NCI-H526 (cell line): ENCODE results near the gene PEDS1.
A peak's percentile ranks its signal among the peaks of the same experiment; 100 is the strongest.
"Not testable (repeated sequence)": the region's sequence is repeated elsewhere in the genome, so short reads cannot be mapped to it uniquely, and the experiment has no call there.

ENCODE experiments used
- DNase-seq, 2 experiments: peaks; one replicate each; lab custom pipeline; 2025; lab: John Stamatoyannopoulos, UW

PEDS1 gene

DNA sequence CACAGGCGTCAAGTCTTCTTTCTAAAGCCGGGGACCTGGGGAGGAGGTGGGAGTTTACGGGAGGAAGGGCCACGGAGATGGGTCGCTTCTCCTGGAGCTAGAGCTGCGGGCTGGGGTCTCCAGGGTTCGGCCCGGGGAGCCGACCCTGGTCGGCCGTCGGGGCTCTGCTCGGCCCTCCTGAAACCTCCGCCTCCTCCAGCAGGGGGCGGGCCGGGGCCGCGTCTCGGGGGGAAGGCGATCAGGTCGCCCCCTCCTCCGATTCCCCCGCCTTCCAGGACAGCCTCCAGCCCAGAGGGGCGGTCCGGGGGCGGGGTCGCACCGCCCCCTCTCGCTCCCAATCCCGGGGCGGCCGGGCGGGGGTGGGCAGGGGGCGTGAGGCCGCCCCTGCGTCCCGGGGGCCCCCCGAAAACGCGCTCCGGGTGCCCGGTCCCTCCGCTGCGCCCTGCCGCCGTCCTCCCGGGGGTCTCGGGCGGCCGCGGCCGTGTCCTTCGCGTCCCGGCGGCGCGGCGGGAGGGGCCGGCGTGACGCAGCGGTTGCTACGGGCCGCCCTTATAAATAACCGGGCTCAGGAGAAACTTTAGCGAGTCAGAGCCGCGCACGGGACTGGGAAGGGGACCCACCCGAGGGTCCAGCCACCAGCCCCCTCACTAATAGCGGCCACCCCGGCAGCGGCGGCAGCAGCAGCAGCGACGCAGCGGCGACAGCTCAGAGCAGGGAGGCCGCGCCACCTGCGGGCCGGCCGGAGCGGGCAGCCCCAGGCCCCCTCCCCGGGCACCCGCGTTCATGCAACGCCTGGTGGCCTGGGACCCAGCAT is 36.9 kb upstream of the PEDS1 start, which contains the start of gene CEBPB:
TSS of gene CEBPB (plus strand) at position 580 of the 814 bp plus-strand sequence. CDS start at position 784, 204 bp downstream.
- peak; percentile 45 to 92 for DNase-seq

GRCh38 chr20:50189681-50190250 is 36.2 kb upstream of the PEDS1 start:
- peak in 1 of 2 experiments; percentile 79 for DNase-seq

DNA sequence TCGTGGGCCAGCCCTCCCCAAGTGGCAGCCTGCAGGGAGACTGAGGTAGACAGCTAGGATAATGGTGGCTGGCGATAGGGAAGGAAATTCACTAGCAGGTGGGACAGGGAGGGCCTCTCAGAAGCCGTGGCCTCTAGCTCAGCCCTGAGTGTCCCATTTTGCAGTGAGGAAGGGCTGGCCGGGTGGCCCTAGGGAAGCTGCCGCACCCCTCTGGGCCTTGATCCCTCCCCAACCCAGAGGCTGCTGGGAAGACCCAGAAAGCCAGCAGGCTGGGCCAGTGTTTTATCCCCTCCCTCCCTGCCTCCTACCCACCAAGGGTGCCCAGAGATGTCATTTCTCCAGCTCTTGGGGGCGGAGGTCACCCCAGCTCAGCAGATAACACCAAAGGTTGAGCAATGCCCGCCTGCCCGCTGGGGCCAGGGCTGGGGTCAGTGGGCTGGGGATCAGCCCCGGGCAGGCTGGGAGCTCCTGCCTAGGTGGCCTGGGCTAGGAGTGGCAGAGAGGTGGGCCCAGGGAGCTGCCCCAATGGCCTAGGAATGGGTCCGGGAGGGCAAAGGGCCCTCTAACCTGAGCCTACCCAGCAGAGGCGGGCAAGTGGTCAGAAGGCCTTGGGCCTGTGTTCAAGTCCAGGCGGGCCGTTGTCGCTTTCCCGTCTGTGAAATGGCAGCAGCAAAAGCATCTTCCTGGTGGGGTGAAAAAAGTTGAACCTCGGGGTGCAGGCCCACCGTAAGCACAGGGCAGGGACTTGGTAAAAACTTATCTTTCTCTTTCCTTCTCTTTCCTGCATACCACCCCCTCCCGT is 35.6 kb upstream of the PEDS1 start:
- DNase-seq: no peak

DNA sequence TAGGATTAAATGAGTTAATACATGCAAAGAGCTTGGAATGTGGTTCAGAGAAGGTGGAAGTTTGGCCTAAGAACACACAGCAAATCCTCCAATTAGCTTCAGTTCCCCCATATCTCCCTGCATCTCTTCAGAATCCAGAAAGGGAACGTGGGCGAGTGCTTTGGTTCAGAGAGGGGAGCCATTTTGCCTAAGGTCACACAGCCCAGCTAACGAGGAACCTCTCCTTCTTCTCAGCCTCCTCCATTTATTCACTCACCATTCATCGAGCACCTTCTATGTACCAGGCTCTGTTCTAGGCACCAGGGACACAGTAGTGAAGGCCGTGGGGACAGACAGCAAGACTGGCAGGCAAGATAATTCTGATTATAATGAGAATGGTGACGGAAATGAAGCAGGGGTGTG is 34.8 kb upstream of the PEDS1 start:
- DNase-seq: no peak

DNA sequence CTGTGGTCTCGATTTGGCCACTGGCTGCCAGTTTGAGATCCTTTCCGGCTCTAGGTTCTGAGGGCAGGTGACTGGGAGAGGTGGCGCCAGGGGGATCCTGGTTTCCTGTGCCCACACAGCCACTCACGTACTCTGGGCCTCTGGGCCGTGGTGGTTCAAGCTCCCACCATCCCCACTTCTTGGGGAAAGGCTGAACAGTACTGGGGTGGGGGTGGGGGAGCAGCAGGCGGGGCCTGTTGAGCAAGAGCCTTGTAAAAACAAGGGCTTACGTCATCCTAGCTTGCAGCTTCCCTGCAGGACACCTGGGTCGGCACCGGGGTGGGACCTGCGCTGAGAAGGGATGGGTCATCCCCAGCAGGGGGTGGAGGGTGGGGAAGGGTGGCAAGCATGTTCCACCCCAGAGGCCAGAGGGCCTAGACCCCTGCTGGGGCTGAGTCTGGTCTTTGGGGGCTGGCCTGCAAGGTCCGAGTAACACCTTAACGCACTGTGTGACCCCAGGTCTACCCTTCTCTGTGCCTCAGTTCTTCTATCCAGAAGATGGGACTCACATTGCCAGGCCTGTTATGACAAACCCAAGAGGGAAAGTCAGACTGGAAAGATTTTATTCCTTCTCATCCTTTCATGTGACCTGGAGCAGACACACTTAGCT is 34.0 kb upstream of the PEDS1 start:
- DNase-seq: peak in 1 of 2 experiments; percentile 21

- peak in 1 of 2 experiments; percentile 40 for DNase-seq
These were observed 33.5 kb upstream of the PEDS1 start for GRCh38 chr20:50186987-50187402.

DNA sequence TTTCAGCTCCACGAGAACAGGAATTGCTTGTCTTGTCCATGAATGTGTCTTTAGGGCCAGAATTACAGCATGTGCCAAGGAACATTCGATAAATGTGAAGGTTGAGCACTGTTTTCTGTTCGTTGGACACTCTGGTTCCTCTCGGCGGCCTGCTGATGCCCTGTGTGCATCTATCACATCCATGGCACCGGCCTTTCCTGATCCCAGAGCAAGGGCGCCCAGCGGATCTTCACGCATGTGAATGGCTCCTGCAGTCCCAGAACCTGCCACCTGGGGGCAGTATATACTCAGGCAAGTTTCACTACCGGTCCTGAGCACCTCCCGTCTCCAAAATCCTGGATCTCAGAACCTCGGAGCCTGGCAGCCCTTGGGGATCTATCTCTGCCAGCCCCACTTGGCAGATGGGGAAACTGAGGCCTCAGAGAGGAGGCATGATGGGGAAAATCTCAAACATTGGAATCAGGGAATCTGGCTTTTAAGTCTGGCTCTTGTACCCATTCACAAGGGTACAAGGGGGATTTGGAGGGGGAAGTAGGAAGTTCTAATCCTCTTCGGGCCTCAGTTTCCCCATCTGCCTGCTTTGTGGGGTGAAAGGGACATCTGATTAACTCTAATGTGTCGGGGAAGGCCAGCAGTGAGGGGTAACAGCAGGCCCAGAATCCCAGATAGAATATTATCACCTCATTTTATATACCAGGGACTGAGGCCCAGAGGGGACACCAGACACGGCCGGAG is 32.8 kb upstream of the PEDS1 start:
- DNase-seq: peak; percentile 71 to 95

- no peak for DNase-seq
These were observed 31.9 kb upstream of the PEDS1 start for GRCh38 chr20:50185426-50185825.

DNA sequence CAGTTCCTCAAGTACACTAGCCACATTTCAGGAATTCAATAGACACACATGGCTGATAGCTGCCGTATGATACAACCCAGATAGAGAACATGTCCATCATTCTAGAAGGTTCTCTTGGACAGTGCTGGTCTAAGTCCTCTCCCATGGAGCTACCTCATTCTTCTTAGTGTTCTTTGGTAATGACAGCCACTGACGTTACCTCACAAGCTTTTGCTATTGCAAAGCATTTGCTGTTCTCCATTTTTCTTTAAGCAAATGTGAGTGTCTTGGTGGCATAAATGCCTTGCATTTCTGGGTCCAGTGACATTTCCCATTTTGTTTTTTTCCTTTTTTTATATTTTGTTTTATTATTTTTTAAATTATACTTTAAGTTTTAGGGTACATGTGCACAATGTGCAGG is 28.8 kb upstream of the PEDS1 start:
- DNase-seq: no peak

GRCh38 chr20:50181344-50181743 is 27.8 kb upstream of the PEDS1 start:
- no peak for DNase-seq

GRCh38 chr20:50178672-50179071 is 25.1 kb upstream of the PEDS1 start:
- not testable (repeated sequence) for DNase-seq

GRCh38 chr20:50175938-50176933 is 22.7 kb upstream of the PEDS1 start:
- DNase-seq: no peak

GRCh38 chr20:50174456-50174855 is 20.9 kb upstream of the PEDS1 start:
- DNase-seq: no peak

GRCh38 chr20:50172347-50173013 is 19.0 kb upstream of the PEDS1 start:
- peak; percentile 40 to 85 for DNase-seq

DNA sequence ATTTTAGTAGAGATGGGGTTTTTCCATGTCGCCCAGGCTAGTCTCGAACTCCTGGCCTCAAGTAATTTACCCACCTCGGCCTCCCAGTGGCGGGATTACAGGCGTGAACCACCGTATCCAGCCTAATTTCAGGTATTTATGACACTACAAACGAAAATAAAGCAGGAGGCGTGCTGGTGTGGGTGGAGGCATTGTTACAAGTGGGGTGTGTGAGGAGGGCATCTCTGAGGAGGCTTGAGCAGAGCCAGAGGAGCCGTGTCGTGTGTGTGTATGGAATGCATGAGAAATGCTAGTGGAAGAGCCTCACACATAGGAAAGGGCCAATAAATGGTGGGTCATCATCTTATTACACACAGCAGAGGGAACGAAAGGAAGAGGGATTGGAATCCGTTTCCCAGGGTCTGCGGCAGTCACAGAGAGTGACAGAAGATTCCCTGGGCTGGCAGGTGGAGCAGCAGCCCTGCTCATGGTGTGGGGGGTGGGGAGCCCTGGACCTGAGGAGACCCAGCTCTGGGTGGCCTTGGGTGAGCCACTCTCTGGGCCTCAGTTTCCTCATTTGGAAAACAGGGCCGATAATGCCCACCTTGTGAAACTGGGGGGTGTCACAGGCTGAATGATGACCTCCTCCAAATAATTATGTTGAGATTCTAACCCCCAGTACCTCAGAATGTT is 17.2 kb upstream of the PEDS1 start:
- no peak for DNase-seq

DNA sequence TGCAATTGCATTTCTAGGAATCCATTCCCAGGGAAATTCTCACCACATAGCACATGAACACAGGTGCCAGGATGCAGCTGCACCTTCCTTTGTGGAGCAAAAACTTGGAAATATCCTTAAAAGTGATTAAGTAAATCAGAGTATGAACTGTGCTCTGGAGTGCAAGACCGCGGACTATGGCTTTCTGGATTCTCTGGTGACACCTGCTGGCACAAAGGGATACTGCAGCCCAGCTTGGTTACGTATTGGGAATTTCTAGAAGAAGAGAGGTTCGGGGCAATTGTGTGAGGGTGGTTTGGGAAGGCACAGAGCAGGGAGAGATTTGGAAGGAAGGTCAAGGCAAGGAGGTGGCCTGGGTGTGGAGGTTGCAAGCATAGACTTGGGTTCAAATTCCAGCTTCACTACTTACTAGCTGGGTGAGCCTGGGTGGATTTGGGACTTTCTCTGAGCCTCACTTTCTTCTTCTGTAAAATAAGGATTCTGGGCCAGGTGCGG is 15.9 kb upstream of the PEDS1 start:
- peak; percentile 59 to 85 for DNase-seq

DNA sequence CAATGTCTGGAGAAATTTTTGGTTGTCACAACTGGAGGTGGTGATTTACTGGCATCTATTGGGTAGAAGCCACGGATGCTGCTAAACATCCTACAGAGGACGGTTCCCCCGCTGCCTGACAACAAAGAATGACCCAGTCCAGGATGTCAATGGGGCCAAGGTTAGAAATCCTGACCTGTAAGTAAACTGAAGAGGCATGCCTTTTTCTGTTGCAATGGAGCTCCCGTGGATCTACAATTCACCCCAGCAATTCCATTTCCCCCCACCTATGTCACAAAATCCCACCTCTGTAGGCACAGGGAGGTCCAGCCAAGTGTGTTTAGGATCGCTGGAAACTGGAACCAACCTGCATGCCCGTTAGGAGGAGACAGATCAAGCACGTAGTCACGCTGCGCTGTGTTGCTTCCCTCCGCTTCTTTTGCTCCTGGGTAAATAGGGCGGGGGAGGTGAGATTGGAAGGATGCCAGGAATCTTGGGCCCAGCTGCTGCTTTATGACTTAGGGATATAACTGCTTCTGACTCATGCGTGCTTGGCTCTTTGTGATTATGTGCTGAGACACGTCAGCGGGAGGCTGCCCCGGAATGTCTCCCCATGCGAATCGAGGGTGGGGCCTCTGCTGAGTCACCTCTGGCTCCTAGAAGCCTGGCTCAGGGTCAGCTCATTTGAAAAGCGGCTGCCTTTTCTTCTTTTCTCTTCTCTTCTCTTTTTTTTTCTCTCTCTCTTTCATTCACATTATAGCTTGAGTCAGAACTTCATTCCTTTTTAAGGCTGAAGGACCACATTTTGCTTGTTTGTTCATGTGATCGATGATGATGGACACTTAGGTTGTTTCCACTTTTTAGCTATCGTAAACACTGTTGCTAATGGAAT is 12.4 kb upstream of the PEDS1 start:
- peak; percentile 96 to 97 for DNase-seq
